Omental fat pad (tissue), 4 donors: Measurements from ENCODE around the gene ADGRL4. TPM values are rescaled to one million over a fixed set of nuclear protein-coding genes. Genes with fewer than 3 reads are reported as not detected.
"Not testable (repeated sequence)": the region's sequence is repeated elsewhere in the genome, so short reads cannot be mapped to it uniquely, and the experiment has no call there.

Source experiments
- ATAC-seq: fragments of 150-250 bp; one replicate; pipeline ENCODE4 v1.9.1; 2016; ENCODE audit warnings: mild to moderate bottlenecking, moderate library complexity; ENCODE audit not compliant: low FRiP score
- DNase-seq: peaks from one replicate; pipeline ENCODE4 v3.0.0-alpha.2; 2019; ENCODE audit warnings: low spot score
- total RNA-seq, 4 donors: library from RNA; depleted of rRNA; stranded (reverse); fragments of >200 nt; gene quantifications; one replicate each; pipeline ENCODE4 v1.1.0, GENCODE V29; 2016
- TF ChIP-seq, protein P1 (sequence below), 3 donors: fragments of 450-650 bp; IDR thresholded peaks; one replicate each; pipeline ENCODE4 v1.5.1; 2016 to 2017; ENCODE audit warnings: antibody characterized with exemption in 3 of 3, mild to moderate bottlenecking in 3 of 3, moderate library complexity in 2 of 3

Gene ADGRL4
- total RNA-seq, 4 donors from 2014 or later: 26.5 to 282 (median 103) TPM

DNA sequence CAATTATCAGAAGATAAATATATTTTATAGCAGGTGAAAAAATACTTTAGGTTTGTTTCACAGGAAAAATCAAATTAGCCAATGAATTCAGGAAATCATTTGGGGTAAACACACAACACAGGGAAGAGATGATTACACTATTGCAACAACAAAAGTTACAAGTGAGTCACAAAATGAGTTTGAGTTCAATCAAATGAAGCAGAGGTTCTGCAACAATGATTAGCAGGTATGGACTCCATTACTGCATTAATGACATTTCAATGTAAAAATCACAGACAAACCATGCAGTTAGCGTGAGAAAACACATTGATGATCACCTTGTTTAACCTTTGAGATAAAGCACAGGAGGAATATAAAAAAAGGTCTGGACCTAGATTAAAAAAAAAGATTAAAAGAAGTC is 9.7 kb downstream of the ADGRL4 start:
- DNase-seq (no peak), ATAC-seq (no peak)
- TF ChIP-seq, protein P1, sequence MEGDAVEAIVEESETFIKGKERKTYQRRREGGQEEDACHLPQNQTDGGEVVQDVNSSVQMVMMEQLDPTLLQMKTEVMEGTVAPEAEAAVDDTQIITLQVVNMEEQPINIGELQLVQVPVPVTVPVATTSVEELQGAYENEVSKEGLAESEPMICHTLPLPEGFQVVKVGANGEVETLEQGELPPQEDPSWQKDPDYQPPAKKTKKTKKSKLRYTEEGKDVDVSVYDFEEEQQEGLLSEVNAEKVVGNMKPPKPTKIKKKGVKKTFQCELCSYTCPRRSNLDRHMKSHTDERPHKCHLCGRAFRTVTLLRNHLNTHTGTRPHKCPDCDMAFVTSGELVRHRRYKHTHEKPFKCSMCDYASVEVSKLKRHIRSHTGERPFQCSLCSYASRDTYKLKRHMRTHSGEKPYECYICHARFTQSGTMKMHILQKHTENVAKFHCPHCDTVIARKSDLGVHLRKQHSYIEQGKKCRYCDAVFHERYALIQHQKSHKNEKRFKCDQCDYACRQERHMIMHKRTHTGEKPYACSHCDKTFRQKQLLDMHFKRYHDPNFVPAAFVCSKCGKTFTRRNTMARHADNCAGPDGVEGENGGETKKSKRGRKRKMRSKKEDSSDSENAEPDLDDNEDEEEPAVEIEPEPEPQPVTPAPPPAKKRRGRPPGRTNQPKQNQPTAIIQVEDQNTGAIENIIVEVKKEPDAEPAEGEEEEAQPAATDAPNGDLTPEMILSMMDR (IDR thresholded peaks at IDR 0.05): no peak

DNA sequence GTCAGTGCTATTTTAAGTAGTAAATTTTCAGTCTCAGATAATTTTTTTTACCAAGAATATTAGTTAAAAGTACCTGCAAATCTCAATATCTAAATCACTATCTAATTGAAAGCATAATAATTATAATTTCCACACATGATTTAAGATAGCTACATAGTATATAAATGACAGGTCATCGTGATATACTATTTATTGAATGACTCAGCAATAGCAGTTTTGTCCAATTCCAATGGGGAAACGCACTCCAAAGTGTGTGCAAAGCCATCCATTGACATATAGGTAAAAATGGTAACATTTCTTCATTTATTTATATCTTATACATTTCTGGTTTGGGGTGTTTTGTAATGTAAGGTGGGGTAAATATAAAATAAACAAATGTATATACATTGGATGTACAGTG is 19.5 kb downstream of the ADGRL4 start:
- TF ChIP-seq, protein P1 (IDR thresholded peaks at IDR 0.05): no peak
- no peak for DNase-seq
- no peak for ATAC-seq

DNA sequence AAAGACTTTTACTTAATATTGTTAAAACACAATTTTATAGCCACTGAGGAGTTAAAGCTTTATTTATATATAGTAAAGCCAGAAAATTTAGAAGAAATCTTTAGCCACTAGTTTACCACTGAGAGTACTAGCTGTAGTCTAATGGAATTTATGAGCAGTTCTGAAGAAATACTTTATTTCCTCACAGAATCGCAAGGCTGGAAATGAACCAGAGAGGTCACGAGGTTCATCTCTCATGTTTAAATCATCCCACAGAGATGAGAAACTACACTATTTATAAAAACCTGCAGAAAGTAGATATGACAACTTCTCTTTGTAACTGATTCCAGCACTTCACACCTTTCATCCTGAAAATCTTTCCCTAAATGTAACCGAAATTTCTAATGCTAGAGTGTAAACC is 26.0 kb downstream of the ADGRL4 start:
- DNase-seq (no peak), ATAC-seq (no peak)
- TF ChIP-seq, protein P1 (IDR thresholded peaks at IDR 0.05): no peak

DNA sequence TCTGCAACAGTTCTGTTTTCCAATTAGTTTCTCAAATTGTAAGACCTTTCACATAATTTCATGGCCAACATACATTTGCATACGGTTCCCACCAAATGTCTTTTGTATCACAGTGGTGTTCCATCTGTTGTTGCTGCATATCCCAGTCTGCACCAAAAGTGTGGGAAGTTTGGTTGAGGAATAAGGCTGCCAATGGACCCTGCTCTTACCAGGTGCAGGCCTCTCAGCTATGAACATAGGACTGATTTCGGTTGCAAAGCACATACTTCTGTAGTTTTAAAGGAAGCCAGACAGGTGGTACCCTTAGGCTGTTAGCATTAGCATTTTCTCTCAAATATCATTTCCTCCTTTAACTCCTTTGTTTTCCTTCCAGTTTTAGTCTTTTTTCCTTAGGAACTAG is 33.8 kb downstream of the ADGRL4 start:
- no peak for DNase-seq
- no peak for ATAC-seq
- TF ChIP-seq, protein P1 (IDR thresholded peaks at IDR 0.05): no peak

DNA sequence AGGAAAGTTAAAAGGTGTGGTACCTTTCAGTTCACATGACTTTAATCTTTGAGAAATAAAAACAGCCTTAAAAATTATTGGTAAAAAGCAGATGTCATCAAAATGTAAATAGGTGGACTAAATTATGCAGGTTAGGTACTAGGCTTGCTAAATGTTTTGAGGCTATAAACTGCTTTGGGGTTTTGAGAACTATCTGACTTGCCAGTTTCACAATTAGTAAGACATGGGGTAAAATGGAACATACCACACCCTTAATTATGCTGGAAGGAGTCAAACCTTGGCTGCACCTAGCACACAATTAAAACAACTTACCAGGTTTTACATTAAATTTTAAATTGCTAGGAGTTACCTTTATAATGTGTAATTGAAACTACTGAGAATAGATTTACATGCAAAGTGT is 39.4 kb downstream of the ADGRL4 start:
- not testable (repeated sequence) for DNase-seq, ATAC-seq

DNA sequence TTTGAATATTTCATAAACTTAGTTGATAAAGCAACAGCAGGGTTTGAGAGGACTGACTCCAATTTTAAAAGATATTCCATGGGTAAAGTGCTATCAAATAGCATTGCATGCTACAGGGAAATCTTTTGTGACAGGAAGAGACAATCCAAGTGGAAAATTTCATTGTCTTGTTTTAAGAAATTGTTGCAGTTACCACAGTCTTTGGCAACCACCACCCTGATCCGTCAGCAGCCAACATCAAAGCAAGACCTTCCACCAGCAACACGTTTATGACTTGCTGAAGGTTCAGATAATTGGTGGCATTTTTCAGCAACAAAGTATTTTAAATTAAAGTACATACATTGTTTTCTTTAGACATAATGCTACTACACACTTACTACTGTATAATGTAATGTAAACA is 47.8 kb downstream of the ADGRL4 start:
- DNase-seq: no peak
- no peak for ATAC-seq
- TF ChIP-seq, protein P1 (IDR thresholded peaks at IDR 0.05): no peak

DNA sequence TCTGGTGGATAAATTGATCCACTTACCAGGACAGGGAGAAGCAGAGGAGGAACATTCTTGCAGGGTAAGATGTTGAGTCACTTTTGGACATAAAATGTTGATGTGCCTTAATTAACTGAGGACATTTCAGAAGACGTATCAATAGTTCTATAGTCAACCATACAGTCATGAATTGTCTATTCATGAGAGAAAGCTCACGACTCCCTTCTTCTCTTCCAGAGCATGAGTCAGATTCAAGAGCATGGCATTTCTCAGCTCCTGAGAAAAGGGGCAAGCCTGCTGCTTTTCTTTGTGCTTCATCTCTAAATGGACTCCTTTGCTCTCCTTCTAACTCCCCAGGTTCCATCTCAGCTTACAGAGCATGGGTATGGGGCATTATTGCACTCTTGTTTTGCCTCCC is 55.7 kb downstream of the ADGRL4 start:
- TF ChIP-seq, protein P1 (IDR thresholded peaks at IDR 0.05): no peak
- no peak for DNase-seq
- ATAC-seq: no peak

DNA sequence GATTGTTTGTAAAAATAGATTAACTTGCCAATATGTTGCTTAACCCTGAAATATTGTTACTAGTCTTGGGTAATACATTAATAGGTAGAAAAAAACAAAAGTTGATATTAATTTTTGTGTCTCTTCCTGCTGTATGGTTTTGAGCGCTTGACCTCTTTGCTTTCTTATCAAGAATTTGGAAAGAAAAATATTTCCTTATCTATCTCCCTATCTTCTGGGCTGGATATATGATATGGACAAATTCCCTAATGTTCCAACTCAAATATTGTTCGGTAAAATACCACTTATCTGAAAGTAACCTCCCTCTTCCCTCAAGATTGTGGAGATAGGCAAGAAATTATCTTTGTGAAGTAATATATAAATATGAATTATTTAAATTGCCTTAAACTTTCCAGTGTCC is 57.3 kb downstream of the ADGRL4 start:
- DNase-seq: no peak
- ATAC-seq: no peak
- TF ChIP-seq, protein P1 (IDR thresholded peaks at IDR 0.05): no peak
